Retinal pigment epithelial cell (primary cell): ENCODE results near the gene SLC35A5.
"Not testable (repeated sequence)": the region's sequence is repeated elsewhere in the genome, so short reads cannot be mapped to it uniquely, and the experiment has no call there.

Experiments used
- DNase-seq: peaks from one replicate; pipeline ENCODE4 v3.0.0-alpha.2; 2010; ENCODE audit warnings: low read depth
- H3K4me3 ChIP-seq: 2 replicates; pipeline ENCODE4 v1.5.1; 2011; ENCODE audit warnings: mild to moderate bottlenecking, low read length, control low read depth, moderate library complexity
- TF ChIP-seq, protein P1 (sequence below): conservative IDR thresholded peaks from 2 replicates; pipeline ENCODE4 v1.5.1; 2011; ENCODE audit warnings: low read depth, low read length, control low read depth, inconsistent platforms

SLC35A5 gene

DNA sequence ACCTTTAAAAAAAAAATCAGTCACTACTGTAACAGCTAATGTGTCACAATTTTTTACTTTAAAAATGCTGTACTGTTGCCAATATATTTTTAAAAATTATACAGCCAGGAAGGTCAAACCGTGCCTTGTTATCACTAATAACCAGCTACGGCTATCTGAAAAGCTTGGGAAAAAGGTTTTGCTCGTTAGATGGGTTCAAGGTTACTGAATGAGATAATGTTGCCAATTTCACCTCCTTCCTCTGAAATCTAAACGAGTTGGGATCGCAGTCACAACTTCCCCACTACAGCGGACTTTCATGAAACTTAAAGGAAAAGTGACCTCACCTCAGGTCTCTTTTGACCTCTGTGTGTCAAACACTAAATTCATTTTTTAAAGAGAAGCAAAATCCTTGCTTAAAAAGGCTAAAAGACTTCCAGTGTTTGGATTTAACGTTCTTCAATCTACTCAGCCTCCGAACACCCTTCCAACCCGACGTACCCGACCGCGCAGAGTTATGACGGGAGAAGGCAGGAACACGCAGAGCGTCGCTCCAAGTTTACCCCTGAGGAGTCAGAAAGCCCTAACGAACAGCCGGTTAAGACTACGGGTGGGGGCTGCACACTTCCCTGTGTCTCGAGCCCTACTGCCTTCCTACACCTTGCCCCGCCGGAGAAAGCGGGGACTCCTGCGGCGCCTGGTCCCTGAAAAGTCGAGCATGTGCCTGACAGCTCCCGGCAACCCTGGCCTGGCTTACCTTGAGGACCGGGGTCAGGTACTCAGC lies 943 bp upstream of the SLC35A5 start:
- peak overlapping the region; percentile 70 for H3K4me3 ChIP-seq
- peak; percentile 72 for DNase-seq
- TF ChIP-seq, protein P1, sequence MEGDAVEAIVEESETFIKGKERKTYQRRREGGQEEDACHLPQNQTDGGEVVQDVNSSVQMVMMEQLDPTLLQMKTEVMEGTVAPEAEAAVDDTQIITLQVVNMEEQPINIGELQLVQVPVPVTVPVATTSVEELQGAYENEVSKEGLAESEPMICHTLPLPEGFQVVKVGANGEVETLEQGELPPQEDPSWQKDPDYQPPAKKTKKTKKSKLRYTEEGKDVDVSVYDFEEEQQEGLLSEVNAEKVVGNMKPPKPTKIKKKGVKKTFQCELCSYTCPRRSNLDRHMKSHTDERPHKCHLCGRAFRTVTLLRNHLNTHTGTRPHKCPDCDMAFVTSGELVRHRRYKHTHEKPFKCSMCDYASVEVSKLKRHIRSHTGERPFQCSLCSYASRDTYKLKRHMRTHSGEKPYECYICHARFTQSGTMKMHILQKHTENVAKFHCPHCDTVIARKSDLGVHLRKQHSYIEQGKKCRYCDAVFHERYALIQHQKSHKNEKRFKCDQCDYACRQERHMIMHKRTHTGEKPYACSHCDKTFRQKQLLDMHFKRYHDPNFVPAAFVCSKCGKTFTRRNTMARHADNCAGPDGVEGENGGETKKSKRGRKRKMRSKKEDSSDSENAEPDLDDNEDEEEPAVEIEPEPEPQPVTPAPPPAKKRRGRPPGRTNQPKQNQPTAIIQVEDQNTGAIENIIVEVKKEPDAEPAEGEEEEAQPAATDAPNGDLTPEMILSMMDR = no peak

DNA sequence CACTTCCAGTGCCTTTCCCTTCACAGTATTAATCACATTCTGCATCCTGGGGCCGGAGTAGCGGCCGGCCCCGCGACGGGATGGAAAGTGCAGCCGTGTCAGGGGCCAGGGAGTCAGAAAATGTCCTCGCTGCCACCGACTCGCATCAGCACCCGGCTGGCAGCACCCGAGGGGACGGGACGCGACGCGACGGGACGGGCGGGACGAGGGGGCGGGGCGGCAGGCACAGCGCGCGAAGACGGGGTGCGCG lies 436 bp upstream of the SLC35A5 start:
- TF ChIP-seq, protein P1 = no peak
- no peak for DNase-seq
- H3K4me3 ChIP-seq = peak overlapping the region; percentile 70

DNA sequence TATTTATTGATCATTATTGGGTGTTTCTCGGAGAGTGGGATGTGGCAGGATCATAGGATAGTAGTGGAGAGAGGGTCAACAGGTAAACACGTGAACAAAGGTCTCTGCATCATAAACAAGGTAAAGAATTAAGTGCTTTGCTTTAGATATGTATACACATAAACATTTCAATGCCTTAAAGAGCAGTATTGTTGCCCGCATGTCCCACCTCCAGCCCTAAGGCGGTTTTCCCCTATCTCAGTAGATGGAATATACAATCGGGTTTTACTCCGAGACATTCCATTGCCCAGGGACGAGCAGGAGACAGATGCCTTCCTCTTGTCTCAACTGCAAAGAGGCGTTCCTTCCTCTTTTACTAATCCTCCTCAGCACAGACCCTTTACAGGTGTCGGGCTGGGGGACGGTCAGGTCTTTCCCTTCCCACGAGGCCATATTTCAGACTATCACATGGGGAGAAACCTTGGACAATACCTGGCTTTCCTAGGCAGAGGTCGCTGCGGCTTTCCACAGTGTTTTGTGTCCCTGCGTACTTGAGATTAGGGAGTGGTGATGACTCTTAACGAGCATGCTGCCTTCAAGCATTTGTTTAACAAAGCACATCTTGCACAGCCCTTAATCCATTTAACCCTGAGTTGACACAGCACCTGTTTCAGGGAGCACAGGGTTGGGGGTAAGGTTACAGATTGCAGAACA lies 2.5 kb downstream of the SLC35A5 start:
- H3K4me3 ChIP-seq, DNase-seq: not testable (repeated sequence)

DNA sequence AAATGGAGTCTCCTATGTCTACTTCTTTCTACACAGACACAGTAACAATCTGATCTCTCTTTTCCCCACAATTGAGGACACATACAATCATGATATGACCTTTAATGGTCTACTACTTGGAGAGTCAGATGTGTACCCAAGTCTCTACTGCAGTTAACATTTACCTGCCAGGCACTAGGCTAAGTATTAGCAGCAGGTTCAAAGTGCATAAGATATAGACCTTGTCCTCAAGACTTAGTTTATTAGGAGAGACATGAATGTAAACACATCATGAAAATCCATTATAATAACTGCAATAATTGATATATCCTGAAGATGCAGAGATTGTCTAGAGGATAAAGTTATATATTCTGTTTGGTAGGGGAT lies 3.1 kb downstream of the SLC35A5 start:
- no peak for DNase-seq
- TF ChIP-seq, protein P1 = no peak
- no peak overlapping the region for H3K4me3 ChIP-seq

DNA sequence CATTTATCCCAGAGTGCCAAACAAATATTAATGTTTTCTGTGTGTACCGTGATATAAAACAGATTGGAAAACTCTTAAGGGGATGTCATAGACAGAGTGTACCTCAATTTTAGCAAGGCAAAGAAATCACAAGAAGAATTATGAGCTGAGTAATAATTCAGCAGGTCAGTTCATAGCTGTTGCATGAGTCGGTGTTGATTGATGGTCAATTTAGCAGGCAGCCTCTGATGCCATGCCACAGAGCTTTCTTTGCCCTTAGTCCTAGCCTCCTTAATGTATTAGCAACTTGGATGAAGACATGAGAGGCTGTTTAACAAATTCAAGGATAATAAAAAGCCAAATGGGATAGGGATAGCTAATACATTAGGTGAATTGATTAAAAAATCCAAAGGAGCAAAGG lies 6.8 kb downstream of the SLC35A5 start:
- no peak overlapping the region for H3K4me3 ChIP-seq
- TF ChIP-seq, protein P1 = no peak
- DNase-seq = no peak

DNA sequence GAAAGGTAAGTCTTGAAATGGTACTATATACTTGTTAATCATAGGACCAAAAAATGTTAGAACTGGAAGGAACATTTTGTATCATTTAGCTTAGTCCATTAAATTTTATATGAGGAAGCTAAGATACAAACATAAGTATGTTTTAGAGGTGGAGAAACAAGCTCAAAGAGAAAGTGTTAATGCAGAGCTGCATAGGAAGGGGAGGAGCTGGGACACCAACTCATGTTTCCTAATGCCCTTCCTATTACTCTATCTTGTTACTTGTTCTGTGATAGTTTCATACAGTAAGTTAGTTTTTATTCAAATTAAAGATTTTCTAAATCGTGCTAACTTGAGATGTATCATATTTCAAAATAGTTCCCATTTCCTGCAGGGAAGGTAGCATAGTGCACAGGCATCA lies 7.4 kb downstream of the SLC35A5 start:
- no peak for DNase-seq
- no peak overlapping the region for H3K4me3 ChIP-seq
- TF ChIP-seq, protein P1 = no peak

DNA sequence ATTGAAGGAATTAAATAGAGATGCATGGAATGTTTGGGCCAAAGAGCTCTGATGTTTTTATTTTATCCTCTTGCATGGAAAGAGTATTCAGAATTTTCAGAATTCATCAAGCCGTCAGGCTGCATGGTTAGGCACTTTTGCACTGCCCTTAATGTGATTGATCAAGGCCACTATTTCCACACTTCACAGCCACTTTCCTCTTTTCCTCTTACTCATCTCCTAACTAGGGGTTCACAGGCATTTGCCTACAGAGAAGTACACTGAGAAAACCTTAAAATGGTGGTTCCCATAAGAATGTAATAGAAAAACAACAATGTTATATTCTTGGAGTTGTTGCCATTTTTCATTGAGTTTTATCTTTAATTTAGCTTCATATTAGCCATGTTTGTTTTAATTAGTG lies 10.9 kb downstream of the SLC35A5 start:
- TF ChIP-seq, protein P1 = no peak
- DNase-seq = no peak
- H3K4me3 ChIP-seq = no peak overlapping the region
